SH-SY5Y (cell line): ENCODE data around the gene GLDN.

Experiments
- GATA2 ChIP-seq: IDR thresholded peaks from 2 replicates; pipeline ENCODE4 v1.6.1; 2011; ENCODE audit warnings: mild to moderate bottlenecking, low read depth, low read length
- GATA3 ChIP-seq: IDR thresholded peaks from 2 replicates; pipeline ENCODE4 v1.6.1; 2011; ENCODE audit warnings: low read depth, mild to moderate bottlenecking, low read length, moderate library complexity

- no peak for TF ChIP-seq GATA2
- TF ChIP-seq GATA3: no peak
These were observed 74.7 kb downstream of the GLDN start for GRCh38 chr15:51416129-51416528.
